Choroid plexus epithelial cell (primary cell): ENCODE measurements around the gene NPAS3.

Experiments used
- DNase-seq: peaks from one replicate; pipeline ENCODE4 v3.0.0-alpha.2; 2010; ENCODE audit warnings: low read depth
- H3K4me3 ChIP-seq: 2 replicates; pipeline ENCODE4 v1.5.1; 2011; ENCODE audit warnings: low read depth, mild to moderate bottlenecking, control low read depth, low read length, moderate library complexity
- TF ChIP-seq, protein P1 (sequence below): conservative IDR thresholded peaks from 2 replicates; pipeline ENCODE4 v1.5.1; 2011; ENCODE audit warnings: low read depth, mild to moderate bottlenecking, control low read depth, inconsistent platforms, low read length, moderate library complexity

The NPAS3 gene

DNA sequence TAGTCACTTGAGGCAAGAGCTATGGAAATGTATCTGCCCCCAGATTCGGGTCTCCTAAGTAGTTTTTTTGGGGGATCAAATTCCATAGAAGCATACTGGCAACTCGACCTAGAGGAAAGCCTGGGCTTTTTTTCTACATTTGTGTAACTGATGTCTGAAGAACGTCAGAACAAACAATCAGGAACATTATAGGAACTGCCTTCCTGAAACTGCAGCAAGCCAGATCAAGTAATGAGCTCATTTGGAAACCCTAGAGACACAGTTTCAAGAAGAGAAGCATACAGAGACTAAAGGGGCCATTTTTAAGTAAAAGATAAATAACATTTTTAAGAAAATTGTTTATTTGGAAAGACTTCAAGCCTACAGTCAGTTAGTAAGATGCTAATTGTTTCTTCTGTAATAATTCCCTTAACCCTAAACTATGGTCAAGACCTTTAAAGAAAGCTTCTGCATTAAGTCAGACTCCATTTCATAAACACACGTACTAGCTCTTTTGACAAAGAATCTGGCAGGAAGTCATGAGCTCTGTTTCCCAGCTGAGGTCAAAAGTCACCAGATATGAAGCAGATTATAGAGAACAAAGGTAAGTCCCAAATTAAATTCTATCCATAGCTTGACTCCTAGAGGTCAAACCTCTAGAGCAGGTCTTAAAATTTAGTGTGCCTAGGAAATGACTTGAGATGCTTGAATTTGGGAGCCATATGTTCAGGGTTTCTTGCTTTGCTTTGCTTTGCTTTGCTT is 899.4 kb downstream of the NPAS3 start:
- no peak overlapping the region for H3K4me3 ChIP-seq
- TF ChIP-seq, protein P1, sequence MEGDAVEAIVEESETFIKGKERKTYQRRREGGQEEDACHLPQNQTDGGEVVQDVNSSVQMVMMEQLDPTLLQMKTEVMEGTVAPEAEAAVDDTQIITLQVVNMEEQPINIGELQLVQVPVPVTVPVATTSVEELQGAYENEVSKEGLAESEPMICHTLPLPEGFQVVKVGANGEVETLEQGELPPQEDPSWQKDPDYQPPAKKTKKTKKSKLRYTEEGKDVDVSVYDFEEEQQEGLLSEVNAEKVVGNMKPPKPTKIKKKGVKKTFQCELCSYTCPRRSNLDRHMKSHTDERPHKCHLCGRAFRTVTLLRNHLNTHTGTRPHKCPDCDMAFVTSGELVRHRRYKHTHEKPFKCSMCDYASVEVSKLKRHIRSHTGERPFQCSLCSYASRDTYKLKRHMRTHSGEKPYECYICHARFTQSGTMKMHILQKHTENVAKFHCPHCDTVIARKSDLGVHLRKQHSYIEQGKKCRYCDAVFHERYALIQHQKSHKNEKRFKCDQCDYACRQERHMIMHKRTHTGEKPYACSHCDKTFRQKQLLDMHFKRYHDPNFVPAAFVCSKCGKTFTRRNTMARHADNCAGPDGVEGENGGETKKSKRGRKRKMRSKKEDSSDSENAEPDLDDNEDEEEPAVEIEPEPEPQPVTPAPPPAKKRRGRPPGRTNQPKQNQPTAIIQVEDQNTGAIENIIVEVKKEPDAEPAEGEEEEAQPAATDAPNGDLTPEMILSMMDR: no peak
- no peak for DNase-seq

DNA sequence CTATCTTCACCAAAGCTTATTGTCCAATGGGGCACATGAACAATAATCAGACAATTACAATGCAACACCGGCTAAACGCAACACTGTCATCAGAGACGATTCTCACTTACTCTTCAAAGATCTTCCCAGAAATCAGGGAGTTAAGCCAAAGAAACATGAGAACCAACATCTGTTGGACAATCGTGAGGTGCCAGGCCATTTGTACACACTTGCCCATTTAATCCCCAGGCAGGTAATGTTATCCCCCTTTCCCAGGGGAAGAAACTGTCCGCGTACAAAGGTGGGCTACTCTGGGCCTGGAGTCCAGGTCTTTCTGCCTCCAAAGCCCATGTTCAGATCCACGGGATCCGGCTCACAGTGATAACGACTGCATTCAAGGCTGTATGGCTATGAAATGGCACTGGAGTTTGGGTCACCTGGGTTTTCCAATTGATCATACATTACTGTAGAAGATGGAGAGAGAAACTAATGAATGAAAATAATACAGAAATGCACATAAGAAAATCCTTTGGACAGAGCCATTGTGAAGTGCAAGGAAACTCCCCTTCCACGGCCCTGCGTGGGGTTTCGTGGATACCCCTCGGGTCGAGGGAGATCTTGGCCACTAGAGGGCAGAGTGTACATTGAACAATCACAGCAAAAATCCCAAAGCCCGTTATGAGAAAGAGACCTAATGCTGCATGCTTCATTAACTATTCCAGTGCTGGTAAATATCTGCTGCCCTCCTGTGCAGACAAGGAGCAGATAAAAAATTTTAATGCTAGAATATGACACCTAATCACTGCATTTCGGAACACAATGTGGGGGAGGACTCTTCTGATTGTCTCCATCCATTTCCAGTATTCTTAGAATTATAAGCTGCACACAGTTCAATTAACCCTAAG is 900.8 kb downstream of the NPAS3 start:
- TF ChIP-seq, protein P1: peak; percentile 90
- H3K4me3 ChIP-seq: no peak overlapping the region
- peak; percentile 67 for DNase-seq

DNA sequence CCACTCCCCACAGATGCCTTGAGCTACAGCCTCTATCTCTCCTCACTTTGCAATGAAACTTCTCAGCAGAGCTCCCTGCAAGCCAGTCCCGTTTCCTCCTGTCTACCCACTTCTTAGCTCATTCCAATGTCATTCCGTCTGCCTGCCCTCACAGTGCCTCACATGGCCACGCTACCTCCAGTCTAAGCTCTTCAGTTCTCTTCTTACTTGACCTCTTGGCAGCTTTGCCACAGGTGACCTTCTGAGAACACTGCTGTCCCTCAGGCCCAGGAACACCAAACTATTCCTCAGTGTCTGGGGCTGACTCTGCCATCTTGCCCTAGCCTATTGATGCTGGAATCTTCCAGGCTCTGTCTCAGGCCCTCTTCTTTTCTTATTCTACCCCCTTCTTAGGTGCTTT is 902.1 kb downstream of the NPAS3 start:
- TF ChIP-seq, protein P1: no peak
- DNase-seq: no peak
- no peak overlapping the region for H3K4me3 ChIP-seq

DNA sequence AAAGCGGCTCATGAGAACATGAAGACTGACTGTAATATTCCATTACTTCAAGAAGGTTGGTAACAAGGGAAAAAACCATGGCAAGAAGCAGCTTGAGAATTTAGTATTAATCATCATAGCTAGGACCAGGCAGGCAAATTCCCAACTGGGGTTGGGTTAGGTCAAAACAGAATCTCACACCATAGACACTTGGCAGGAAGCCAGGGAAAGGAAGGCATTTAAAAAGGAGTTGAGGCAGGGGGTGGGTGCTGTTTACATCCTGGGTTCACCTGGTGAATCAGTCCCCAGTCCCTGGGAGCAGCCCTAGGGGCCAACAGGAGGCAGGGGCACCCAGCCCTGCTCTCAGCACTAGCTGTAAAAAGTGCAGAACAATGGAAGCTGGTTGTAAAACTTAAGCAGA is 903.6 kb downstream of the NPAS3 start:
- TF ChIP-seq, protein P1: no peak
- DNase-seq: no peak
- H3K4me3 ChIP-seq: no peak overlapping the region

DNA sequence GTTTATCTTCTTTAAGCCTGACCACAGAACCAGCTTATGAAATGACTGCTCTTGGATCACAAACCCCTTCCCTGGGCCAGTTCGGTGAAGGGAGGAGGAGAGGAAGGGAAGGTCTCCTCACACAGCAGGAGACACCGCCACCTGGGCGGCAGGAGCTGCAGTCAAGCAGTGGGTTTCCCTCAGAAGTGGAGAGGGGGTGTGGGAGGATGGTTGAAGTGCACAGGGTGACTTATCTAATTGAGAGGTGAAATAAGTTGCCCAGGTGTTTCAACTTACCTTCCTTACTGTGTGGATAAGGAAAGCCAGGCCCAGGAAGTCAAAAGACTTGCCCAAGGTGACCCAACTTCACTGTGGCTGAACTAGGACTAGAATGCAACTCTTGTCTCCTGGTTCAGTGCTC is 905.4 kb downstream of the NPAS3 start:
- H3K4me3 ChIP-seq: no peak overlapping the region
- DNase-seq: no peak
- TF ChIP-seq, protein P1: no peak

DNA sequence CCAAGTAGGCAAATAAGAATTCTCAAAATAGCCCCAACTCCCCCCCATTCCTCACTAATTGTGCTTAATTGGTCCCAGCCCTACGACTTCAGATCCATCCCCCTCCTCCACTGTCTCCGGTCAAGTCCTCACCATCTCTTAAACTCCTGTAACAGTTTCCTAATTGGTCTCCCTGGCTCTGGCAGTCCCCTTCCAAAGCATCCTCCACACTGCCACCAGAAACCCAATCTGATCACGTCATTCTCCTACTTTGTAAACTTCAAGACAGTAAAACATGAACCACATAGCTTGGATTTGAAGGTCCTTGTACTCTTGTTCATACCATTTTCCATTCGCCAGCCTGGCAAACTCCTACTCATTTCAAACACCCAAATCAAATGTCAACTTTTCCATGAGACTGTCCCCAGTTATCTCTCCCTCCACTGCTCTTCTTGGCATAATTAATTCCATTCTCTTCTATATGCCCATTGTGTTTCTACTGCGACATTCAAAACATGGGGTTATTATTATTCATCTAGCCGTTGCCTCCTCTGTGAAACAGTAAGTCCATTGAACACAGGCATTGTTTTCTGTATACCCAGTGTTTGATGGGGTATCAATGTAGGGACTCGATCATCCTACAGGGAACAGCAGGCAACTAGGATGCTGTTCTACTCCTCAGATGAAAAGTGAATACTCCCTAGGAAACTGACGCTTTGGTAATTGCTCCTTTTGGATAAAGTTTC is 907.6 kb downstream of the NPAS3 start:
- no peak overlapping the region for H3K4me3 ChIP-seq
- no peak for DNase-seq
- TF ChIP-seq, protein P1: no peak
